Neuron (in vitro differentiated cells): ENCODE data around the gene HYDIN.

ENCODE experiments used
- H2AFZ ChIP-seq: one replicate; pipeline ENCODE4 v1.6.1; 2013; ENCODE audit warnings: low read depth, mild to moderate bottlenecking, inconsistent platforms, low read length, moderate library complexity
- H3K27me3 ChIP-seq: one replicate; pipeline ENCODE4 v1.6.1; 2013; ENCODE audit warnings: low read length; ENCODE audit not compliant: insufficient read depth
- H3K36me3 ChIP-seq: one replicate; pipeline ENCODE4 v1.6.1; 2013; ENCODE audit warnings: low read length; ENCODE audit not compliant: insufficient read depth
- H3K4me1 ChIP-seq: one replicate; pipeline ENCODE4 v1.6.1; 2013; ENCODE audit warnings: low read length; ENCODE audit not compliant: insufficient read depth
- H3K4me3 ChIP-seq: 2 replicates; pipeline ENCODE4 v1.5.1; 2013; ENCODE audit warnings: mild to moderate bottlenecking, low read length, moderate library complexity
- H3K9me3 ChIP-seq: one replicate; pipeline ENCODE4 v1.6.1; 2013; ENCODE audit warnings: low read length

The HYDIN gene

GRCh38 chr16:70774261-70774660 lies 456.3 kb downstream of the HYDIN start:
- Histone ChIP-seq H3K4me3 (no peak overlapping the region), H3K27me3 (no peaks in the 10 kb centered on the region), H3K36me3 (peaks cover 35% of the 10 kb centered on the region)

GRCh38 chr16:70772493-70772892 lies 458.0 kb downstream of the HYDIN start:
- Histone ChIP-seq H3K27me3 (no peaks in the 10 kb centered on the region), H3K9me3 (no peaks in the 10 kb centered on the region), H3K4me1 (no peaks in the 10 kb centered on the region), H2AFZ (no peak overlapping the region), H3K36me3 (peaks cover 28% of the 10 kb centered on the region), H3K4me3 (no peak overlapping the region)

More at GRCh38 chr16:70774261-70774660, 456.3 kb downstream of the HYDIN start:
- H3K9me3 ChIP-seq: no peaks in the 10 kb centered on the region
- H3K4me1 ChIP-seq: no peaks in the 10 kb centered on the region
- no peak overlapping the region for H2AFZ ChIP-seq

GRCh38 chr16:70770626-70771552 lies 459.6 kb downstream of the HYDIN start:
- peaks cover 30% of the 10 kb centered on the region for H3K36me3 ChIP-seq

GRCh38 chr16:70770291-70770625 lies 460.3 kb downstream of the HYDIN start:
- Histone ChIP-seq H3K27me3 (no peaks in the 10 kb centered on the region), H2AFZ (no peak overlapping the region), H3K4me1 (no peaks in the 10 kb centered on the region), H3K36me3 (peaks cover 30% of the 10 kb centered on the region), H3K4me3 (no peak overlapping the region), H3K9me3 (no peaks in the 10 kb centered on the region)

More at GRCh38 chr16:70770626-70771552, 459.6 kb downstream of the HYDIN start:
- Histone ChIP-seq H3K4me3 (no peak overlapping the region), H3K27me3 (no peaks in the 10 kb centered on the region), H3K4me1 (no peaks in the 10 kb centered on the region), H2AFZ (no peak overlapping the region), H3K9me3 (no peaks in the 10 kb centered on the region)

- Histone ChIP-seq H3K27me3 (no peaks in the 10 kb centered on the region), H3K36me3 (peaks cover 30% of the 10 kb centered on the region), H3K4me1 (no peaks in the 10 kb centered on the region), H3K9me3 (no peaks in the 10 kb centered on the region), H3K4me3 (no peak overlapping the region), H2AFZ (no peak overlapping the region)
Measured at GRCh38 chr16:70769761-70770160, 460.8 kb downstream of the HYDIN start.

GRCh38 chr16:70769131-70769530 lies 461.4 kb downstream of the HYDIN start:
- Histone ChIP-seq H3K4me3 (no peak overlapping the region), H3K36me3 (peaks cover 31% of the 10 kb centered on the region), H3K9me3 (no peaks in the 10 kb centered on the region), H3K27me3 (no peaks in the 10 kb centered on the region), H2AFZ (no peak overlapping the region), H3K4me1 (no peaks in the 10 kb centered on the region)

- H3K9me3 ChIP-seq: no peaks in the 10 kb centered on the region
- peaks cover 35% of the 10 kb centered on the region for H3K36me3 ChIP-seq
- H3K27me3 ChIP-seq: no peaks in the 10 kb centered on the region
- no peaks in the 10 kb centered on the region for H3K4me1 ChIP-seq
- no peak overlapping the region for H2AFZ ChIP-seq
- H3K4me3 ChIP-seq: no peak overlapping the region
Measured at GRCh38 chr16:70768203-70768580, 462.3 kb downstream of the HYDIN start.

GRCh38 chr16:70767377-70768202 lies 462.9 kb downstream of the HYDIN start:
- Histone ChIP-seq H3K4me1 (no peaks in the 10 kb centered on the region), H3K36me3 (peaks cover 36% of the 10 kb centered on the region), H3K27me3 (no peaks in the 10 kb centered on the region), H2AFZ (no peak overlapping the region), H3K4me3 (no peak overlapping the region), H3K9me3 (no peaks in the 10 kb centered on the region)

- peaks cover 31% of the 10 kb centered on the region for H3K36me3 ChIP-seq
- no peaks in the 10 kb centered on the region for H3K9me3 ChIP-seq
- no peaks in the 10 kb centered on the region for H3K4me1 ChIP-seq
- H3K27me3 ChIP-seq: no peaks in the 10 kb centered on the region
- no peak overlapping the region for H2AFZ ChIP-seq
- no peak overlapping the region for H3K4me3 ChIP-seq
Measured at GRCh38 chr16:70766658-70767057, 463.9 kb downstream of the HYDIN start.

- H3K36me3 ChIP-seq: peaks cover 29% of the 10 kb centered on the region
- H3K27me3 ChIP-seq: no peaks in the 10 kb centered on the region
- no peaks in the 10 kb centered on the region for H3K9me3 ChIP-seq
- H3K4me3 ChIP-seq: no peak overlapping the region
- no peak overlapping the region for H2AFZ ChIP-seq
- peaks cover 2% of the 10 kb centered on the region for H3K4me1 ChIP-seq
Measured at GRCh38 chr16:70766176-70766575, 464.3 kb downstream of the HYDIN start.

GRCh38 chr16:70765491-70765890 lies 465.0 kb downstream of the HYDIN start:
- peaks cover 9% of the 10 kb centered on the region for H3K4me1 ChIP-seq
- H3K4me3 ChIP-seq: no peak overlapping the region
- H3K9me3 ChIP-seq: no peaks in the 10 kb centered on the region
- H3K36me3 ChIP-seq: peaks cover 25% of the 10 kb centered on the region
- no peaks in the 10 kb centered on the region for H3K27me3 ChIP-seq
- H2AFZ ChIP-seq: no peak overlapping the region

- Histone ChIP-seq H3K27me3 (no peaks in the 10 kb centered on the region), H3K36me3 (peaks cover 29% of the 10 kb centered on the region), H2AFZ (no peak overlapping the region), H3K4me1 (peaks cover 13% of the 10 kb centered on the region), H3K4me3 (no peak overlapping the region), H3K9me3 (peaks cover under 1% of the 10 kb centered on the region)
Measured at GRCh38 chr16:70764632-70765031, 465.9 kb downstream of the HYDIN start.

GRCh38 chr16:70760221-70760620 lies 470.3 kb downstream of the HYDIN start:
- H3K4me1 ChIP-seq: peaks cover 13% of the 10 kb centered on the region
- H3K9me3 ChIP-seq: peaks cover 2% of the 10 kb centered on the region
- H3K27me3 ChIP-seq: no peaks in the 10 kb centered on the region
- no peak overlapping the region for H3K4me3 ChIP-seq
- H2AFZ ChIP-seq: no peak overlapping the region
- H3K36me3 ChIP-seq: peaks cover 42% of the 10 kb centered on the region
